Iris pigment epithelial cell (primary cell): ENCODE measurements around the gene RNF130.

Source experiments
- DNase-seq: peaks from one replicate; pipeline ENCODE4 v3.0.0-alpha.2; 2011; ENCODE audit warnings: low read depth

Gene RNF130

GRCh38 chr5:179915406-179915935 is 156.1 kb downstream of the RNF130 start:
- no peak for DNase-seq

- DNase-seq, result peak; percentile 34
These were observed 157.4 kb downstream of the RNF130 start for GRCh38 chr5:179914032-179914755.

GRCh38 chr5:179913461-179913860 is 158.1 kb downstream of the RNF130 start:
- DNase-seq, result no peak

GRCh38 chr5:179912951-179913350 is 158.6 kb downstream of the RNF130 start:
- DNase-seq, result no peak

GRCh38 chr5:179912386-179912785 is 159.2 kb downstream of the RNF130 start:
- DNase-seq, result no peak

GRCh38 chr5:179909224-179909623 is 162.3 kb downstream of the RNF130 start:
- no peak for DNase-seq

GRCh38 chr5:179908528-179908927 is 163.0 kb downstream of the RNF130 start:
- DNase-seq, result no peak

GRCh38 chr5:179907556-179908324 is 163.8 kb downstream of the RNF130 start, which contains the start of gene TBC1D9B:
Gene TBC1D9B, minus strand, starts transcription at chr5:179907897. Its CDS starts 76 bp downstream, at chr5:179907821.
- peak; percentile 50 for DNase-seq

- DNase-seq, result peak; percentile 39
These were observed 164.6 kb downstream of the RNF130 start for GRCh38 chr5:179906795-179907555.

GRCh38 chr5:179906294-179906794 is 165.2 kb downstream of the RNF130 start:
- DNase-seq, result no peak

- DNase-seq, result no peak
These were observed 166.4 kb downstream of the RNF130 start for GRCh38 chr5:179905161-179905560.
